H4 (cell line): ENCODE measurements around the gene PNLDC1. TPM values are rescaled to one million over a fixed set of nuclear protein-coding genes. Genes with fewer than 3 reads are reported as not detected.
A peak's percentile ranks its signal among the peaks of the same experiment; 100 is the strongest.
"Not testable (repeated sequence)": the region's sequence is repeated elsewhere in the genome, so short reads cannot be mapped to it uniquely, and the experiment has no call there.

Source experiments
- DNase-seq: peaks from one replicate; pipeline ENCODE4 v3.0.0-alpha.2; 2015; ENCODE audit warnings: low spot score
- total RNA-seq: library from RNA; depleted of rRNA; stranded (reverse); fragments of >200 nt; shearing (Covaris generic); gene quantifications from 2 replicates; pipeline ENCODE4 v1.2.3, GENCODE V29; 2014; rRNA removed

The PNLDC1 gene
- total RNA-seq, 1 experiment from 2014 or later: not detected

GRCh38 chr6:159849851-159850250 lies 49.8 kb downstream of the PNLDC1 start:
- DNase-seq: not testable (repeated sequence)

- DNase-seq: no peak
Measured at GRCh38 chr6:159852877-159853276, 52.8 kb downstream of the PNLDC1 start.

- no peak for DNase-seq
Measured at GRCh38 chr6:159853754-159854153, 53.7 kb downstream of the PNLDC1 start.

GRCh38 chr6:159854959-159855358 lies 54.9 kb downstream of the PNLDC1 start:
- no peak for DNase-seq

- no peak for DNase-seq
Measured at GRCh38 chr6:159858259-159858658, 58.2 kb downstream of the PNLDC1 start.

DNA sequence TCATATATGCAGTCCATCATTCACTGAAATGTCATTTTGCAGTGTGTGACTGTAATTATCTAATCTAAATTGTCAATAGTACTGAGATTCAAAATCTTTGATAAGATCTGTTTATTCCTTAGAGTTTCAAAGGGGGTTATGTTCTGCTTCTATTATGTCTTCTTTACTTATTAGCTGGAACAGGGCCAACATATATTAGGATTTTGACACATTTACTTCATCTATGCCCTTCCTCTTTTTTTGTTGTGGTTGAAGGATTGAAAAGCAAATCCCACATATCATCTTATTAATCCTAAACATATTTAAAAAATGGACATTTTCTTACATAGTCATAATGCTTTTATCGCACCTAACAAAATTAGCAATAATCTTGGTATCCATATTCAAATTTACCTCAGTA lies 60.4 kb downstream of the PNLDC1 start:
- DNase-seq: no peak

DNA sequence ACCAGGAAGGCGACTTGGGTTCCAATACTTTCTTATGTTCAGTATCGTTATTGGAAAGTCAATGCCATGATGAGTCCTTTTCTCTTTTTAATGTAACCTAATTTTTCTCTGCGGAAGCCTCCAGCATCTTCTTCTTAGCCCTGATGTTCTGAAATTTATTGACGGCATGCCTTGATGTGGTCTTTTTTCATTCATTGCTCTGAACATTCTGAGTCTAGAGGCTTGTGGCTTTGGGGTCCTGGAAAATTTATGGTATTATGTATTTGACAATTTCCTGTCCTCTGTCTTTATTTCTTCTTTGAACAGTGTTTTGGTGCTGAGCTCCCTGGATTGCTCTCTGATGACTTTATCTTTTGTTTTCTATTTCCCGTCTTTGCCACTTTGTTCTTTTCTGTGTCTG lies 62.0 kb downstream of the PNLDC1 start:
- no peak for DNase-seq

DNA sequence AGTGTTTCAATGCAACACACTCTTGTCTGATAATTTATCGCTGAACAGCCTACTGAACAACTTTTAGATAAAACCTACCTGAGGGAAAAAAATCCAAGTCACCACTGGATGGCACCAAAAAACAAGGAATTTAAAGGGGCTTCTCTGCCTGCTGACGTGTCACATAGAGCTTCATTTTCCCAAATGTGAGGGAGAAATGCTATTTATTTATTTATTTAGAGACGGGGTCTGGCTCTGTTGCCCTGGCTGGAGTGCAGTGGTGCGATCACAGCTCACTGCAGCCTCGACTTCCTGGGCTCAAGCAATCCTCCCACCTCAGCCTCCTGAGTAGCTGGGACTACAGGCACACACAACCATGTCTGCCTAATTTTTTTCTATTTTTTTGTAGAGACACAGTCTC lies 63.3 kb downstream of the PNLDC1 start:
- DNase-seq: peak; percentile 24

DNA sequence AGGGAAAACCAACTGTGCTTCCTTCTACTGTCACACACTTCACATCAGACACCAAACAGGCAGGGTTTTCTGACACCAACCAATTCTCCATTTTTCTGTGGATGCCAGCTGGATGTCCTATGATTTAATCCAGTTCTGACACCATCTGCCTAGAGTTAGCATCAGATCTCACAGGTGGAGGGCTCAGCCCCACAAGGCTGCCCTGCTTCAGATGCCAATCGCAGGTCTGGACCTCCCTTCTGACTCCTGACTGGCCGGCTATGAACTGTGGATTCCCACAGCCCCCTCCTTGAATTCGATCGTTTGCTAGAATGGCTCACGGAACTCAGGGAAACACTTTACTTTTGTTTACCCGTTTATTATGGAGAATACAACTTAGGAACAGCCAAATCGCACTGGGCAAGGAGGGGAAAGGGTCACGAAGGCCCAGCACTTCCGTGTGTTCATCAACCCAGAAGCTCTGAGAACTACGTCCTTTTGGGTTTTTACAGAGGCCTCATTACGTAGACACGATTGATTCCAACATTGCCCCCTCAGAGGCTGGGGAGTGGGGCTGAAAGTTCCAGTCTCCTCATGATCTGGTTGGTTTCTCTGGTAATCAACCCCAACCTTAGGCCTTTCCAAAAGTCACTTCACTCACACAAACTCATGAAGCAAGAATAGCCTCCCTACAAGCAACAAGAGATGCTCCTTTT lies 65.3 kb downstream of the PNLDC1 start:
- DNase-seq: no peak

- no peak for DNase-seq
Measured at GRCh38 chr6:159866286-159867247, 66.5 kb downstream of the PNLDC1 start.

Other genes with a start within 250 kb of the PNLDC1 start
- 48.3 and 60.2 TPM in 2 replicates for gene SOD2, start 107.0 kb upstream of the PNLDC1 start, total RNA-seq
- gene WTAP, start 72.8 kb upstream of the PNLDC1 start, total RNA-seq: 56.3 and 61.8 TPM in 2 replicates
- 37.4 and 40.5 TPM in 2 replicates for gene ACAT2, start 38.2 kb upstream of the PNLDC1 start, total RNA-seq
- gene TCP1, start 10.7 kb upstream of the PNLDC1 start, total RNA-seq: 210 and 251 TPM in 2 replicates
- 107 and 120 TPM in 2 replicates for gene MRPL18, start 9.8 kb upstream of the PNLDC1 start, total RNA-seq
- gene MAS1, start 90.7 kb downstream of the PNLDC1 start, total RNA-seq: not detected in 2 replicates
- 19.8 and 29.8 TPM in 2 replicates for gene IGF2R, start 168.8 kb downstream of the PNLDC1 start, total RNA-seq